HL-60 (cell line): Measurements from ENCODE around the gene RUNDC1.
"Not testable (repeated sequence)": the region's sequence is repeated elsewhere in the genome, so short reads cannot be mapped to it uniquely, and the experiment has no call there.

Experiments
- DNase-seq, 2 experiments: peaks; one replicate each; pipeline ENCODE4 v3.0.0-alpha.2; 2010 to 2020; ENCODE audit warnings: low read depth in 1 of 2, low spot score in 1 of 2
- H3K27ac ChIP-seq: fragments of 250-450 bp; sonication (Bioruptor Pico); replicated peaks from 2 replicates; pipeline ENCODE4 v1.5.1; 2020; ENCODE audit warnings: mild to moderate bottlenecking, moderate library complexity
- H3K27me3 ChIP-seq: fragments of 250-450 bp; sonication (Bioruptor Pico); 2 replicates; pipeline ENCODE4 v1.5.1; 2021; ENCODE audit warnings: mild to moderate bottlenecking, moderate library complexity; ENCODE audit not compliant: insufficient read depth, poor library complexity, severe bottlenecking
- H3K4me3 ChIP-seq: replicated peaks from 2 replicates; pipeline ENCODE4 v1.5.1; 2011; ENCODE audit warnings: mild to moderate bottlenecking, control low read depth, low read length; ENCODE audit not compliant: insufficient read depth
- GABPA ChIP-seq: IDR thresholded peaks from 2 replicates; pipeline ENCODE4 v1.6.1; 2012; ENCODE audit warnings: low read depth
- POLR2AphosphoS5 ChIP-seq: IDR thresholded peaks from 2 replicates; pipeline ENCODE4 v1.6.1; 2012; ENCODE audit warnings: low read depth
- SPI1 ChIP-seq: IDR thresholded peaks from 2 replicates; pipeline ENCODE4 v1.6.1; 2012; ENCODE audit warnings: low read depth, mild to moderate bottlenecking, borderline replicate concordance
- TF ChIP-seq, protein P1 (sequence below): IDR thresholded peaks from one replicate; pipeline ENCODE4 v1.5.1; 2011; ENCODE audit warnings: low read length, control low read depth, inconsistent platforms; ENCODE audit not compliant: insufficient read depth
- TF ChIP-seq, protein P2 (sequence below): IDR thresholded peaks from 2 replicates; pipeline ENCODE4 v1.6.1; 2012; ENCODE audit warnings: low read depth; ENCODE audit not compliant: insufficient replicate concordance

Gene RUNDC1

DNA sequence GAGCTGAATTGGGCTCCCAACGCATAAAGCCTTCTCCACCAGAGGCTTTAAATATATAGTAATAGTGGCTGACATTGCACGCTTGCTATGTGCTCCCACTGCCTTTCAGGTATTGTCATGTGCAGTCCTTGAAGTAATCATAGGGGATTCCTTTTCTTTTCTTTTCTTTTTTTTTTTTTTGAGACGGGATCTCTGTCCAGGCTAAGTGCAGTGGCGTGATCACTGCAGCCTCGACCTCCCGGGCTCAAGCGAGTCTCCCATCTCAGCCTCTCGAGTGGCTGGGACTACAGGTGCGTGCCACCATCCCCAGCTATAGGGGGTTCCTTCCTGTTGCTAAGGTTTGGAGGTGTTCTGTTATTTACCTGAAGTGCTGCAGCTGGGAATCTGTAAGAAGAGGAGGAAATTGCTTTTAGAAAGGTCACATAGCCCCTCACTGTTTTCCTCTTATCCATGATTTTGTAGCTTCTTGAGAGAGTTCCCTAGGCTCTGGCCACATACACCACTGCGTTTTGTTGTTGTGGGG lies 18.7 kb downstream of the RUNDC1 start:
- Histone ChIP-seq H3K27me3 (no peaks in the 10 kb centered on the region), H3K27ac (peak overlapping the region; percentile 94), H3K4me3 (peak overlapping the region; percentile 92)
- no peak for DNase-seq
- TF ChIP-seq POLR2AphosphoS5 = no peak
- TF ChIP-seq, protein P1, sequence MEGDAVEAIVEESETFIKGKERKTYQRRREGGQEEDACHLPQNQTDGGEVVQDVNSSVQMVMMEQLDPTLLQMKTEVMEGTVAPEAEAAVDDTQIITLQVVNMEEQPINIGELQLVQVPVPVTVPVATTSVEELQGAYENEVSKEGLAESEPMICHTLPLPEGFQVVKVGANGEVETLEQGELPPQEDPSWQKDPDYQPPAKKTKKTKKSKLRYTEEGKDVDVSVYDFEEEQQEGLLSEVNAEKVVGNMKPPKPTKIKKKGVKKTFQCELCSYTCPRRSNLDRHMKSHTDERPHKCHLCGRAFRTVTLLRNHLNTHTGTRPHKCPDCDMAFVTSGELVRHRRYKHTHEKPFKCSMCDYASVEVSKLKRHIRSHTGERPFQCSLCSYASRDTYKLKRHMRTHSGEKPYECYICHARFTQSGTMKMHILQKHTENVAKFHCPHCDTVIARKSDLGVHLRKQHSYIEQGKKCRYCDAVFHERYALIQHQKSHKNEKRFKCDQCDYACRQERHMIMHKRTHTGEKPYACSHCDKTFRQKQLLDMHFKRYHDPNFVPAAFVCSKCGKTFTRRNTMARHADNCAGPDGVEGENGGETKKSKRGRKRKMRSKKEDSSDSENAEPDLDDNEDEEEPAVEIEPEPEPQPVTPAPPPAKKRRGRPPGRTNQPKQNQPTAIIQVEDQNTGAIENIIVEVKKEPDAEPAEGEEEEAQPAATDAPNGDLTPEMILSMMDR = no peak
- TF ChIP-seq, protein P2, sequence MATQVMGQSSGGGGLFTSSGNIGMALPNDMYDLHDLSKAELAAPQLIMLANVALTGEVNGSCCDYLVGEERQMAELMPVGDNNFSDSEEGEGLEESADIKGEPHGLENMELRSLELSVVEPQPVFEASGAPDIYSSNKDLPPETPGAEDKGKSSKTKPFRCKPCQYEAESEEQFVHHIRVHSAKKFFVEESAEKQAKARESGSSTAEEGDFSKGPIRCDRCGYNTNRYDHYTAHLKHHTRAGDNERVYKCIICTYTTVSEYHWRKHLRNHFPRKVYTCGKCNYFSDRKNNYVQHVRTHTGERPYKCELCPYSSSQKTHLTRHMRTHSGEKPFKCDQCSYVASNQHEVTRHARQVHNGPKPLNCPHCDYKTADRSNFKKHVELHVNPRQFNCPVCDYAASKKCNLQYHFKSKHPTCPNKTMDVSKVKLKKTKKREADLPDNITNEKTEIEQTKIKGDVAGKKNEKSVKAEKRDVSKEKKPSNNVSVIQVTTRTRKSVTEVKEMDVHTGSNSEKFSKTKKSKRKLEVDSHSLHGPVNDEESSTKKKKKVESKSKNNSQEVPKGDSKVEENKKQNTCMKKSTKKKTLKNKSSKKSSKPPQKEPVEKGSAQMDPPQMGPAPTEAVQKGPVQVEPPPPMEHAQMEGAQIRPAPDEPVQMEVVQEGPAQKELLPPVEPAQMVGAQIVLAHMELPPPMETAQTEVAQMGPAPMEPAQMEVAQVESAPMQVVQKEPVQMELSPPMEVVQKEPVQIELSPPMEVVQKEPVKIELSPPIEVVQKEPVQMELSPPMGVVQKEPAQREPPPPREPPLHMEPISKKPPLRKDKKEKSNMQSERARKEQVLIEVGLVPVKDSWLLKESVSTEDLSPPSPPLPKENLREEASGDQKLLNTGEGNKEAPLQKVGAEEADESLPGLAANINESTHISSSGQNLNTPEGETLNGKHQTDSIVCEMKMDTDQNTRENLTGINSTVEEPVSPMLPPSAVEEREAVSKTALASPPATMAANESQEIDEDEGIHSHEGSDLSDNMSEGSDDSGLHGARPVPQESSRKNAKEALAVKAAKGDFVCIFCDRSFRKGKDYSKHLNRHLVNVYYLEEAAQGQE = no peak
- TF ChIP-seq GABPA = no peak

DNA sequence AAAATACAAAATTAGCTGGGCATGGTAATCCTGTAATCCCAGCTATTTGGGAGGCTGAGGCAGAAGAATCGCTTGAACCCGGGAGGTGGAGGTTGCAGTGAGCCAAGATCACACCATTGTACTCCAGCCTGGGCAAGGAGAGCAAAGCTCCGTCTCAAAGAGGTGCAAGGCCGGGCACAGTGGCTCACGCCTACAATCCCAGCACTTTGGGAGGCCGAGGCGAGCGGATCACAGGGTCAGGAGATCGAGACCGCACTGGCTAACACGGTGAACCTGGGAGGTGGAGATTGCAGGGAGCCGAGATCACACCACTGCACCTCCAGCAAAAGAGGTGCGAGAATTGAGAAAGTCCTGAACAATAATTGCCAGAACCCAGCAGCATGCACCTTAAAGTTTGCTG lies 20.5 kb downstream of the RUNDC1 start:
- Histone ChIP-seq H3K27ac (peak overlapping the region; percentile 94), H3K4me3 (peak overlapping the region; percentile 8; the same call in 1 of the 2 replicates)
- DNase-seq, H3K27me3 ChIP-seq: not testable (repeated sequence)
- TF ChIP-seq POLR2AphosphoS5 = peak; percentile 59

DNA sequence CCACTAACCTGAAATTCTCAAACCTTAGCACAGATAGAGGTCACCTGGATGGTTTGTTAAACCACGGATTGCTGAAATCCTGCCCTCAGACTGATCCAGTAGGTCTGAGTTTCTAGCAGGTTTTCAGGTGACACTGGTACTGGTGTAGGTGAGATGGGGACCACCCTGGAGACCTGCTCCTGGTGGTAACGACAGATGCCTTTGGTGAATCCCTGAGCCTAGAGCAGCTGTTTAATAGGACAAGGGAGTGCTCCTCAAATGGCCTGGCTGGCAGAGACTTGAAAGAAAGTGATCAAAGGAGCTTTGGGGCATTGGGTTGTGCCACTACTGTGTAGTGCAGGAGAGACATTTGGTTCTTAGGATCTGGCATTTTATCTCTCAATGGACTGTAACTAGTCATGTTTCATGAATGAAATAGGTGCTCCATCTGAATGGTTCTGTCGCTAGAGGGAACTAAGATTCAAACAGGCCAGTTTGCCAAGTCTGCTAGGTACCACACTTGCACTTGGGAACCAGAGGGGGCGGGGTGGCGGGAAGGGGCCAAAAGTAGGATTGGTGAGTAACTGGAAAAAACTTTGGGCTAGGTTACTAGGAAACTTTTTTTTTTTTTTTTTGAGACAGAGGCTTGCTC lies 23.3 kb downstream of the RUNDC1 start:
- DNase-seq = no peak
- Histone ChIP-seq H3K27ac (peak overlapping the region; percentile 2), H3K4me3 (no peak overlapping the region), H3K27me3 (no peaks in the 10 kb centered on the region)
- TF ChIP-seq POLR2AphosphoS5 (peak; percentile 51; the same call in 1 of the 2 replicates), GABPA (no peak), SPI1 (no peak)
- TF ChIP-seq, protein P2 = no peak
- TF ChIP-seq, protein P1 = no peak

DNA sequence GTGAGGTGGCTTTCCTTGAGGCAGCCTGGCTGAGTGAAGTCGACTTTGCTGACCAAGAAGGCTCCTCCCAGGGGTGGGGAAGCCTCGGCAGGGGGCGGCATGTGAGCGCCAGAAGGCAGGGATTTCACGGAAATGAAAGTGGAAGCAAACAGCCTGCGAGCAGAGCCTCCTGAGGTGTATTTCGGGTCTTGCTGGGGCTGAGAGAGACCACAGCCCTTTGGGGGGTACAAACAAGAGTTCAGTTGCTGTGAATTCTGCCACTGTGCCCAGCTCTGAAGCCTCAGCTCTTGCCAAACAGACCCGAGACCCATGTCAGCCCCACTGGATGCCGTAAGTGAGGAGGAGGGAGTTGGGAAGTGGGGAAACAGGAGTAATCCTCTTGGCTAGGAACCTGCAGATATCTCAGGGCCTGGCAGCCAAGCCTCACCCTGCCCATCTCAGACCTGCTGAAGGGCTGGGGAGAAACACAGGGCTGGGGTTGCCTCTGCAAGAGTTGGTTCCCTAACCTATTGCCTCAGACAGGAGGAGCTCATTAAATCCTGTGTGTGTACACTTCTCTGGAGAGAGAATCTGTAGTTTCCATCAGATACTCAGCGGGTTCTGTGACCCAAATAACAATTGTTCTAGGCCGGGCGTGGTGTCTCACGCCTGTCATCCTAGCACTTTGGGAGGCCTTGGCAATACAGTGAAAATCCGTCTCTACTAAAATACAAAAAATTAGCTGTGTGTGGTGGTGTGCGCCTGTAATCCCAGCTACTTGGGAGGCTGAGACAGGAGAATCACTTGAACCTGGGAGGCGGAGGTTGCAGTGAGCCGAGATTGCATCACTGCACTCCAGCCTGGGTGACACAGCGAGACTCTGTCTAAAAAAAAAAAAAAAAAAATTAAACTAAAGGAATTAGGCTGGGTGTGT lies 26.5 kb downstream of the RUNDC1 start, which contains the start of gene IFI35:
Gene IFI35 (plus strand): TSS at position 146 of the 913 bp plus-strand sequence. CDS start 164 bp downstream, at position 310.
- H3K27ac ChIP-seq = peak within 1 kb of the TSS; percentile 85
- TF ChIP-seq, protein P2 = no peak
- TF ChIP-seq POLR2AphosphoS5 = no peak; the same call in 1 of the 2 replicates
- no peak for TF ChIP-seq SPI1
- TF ChIP-seq, protein P1 = peak; percentile 23
- DNase-seq = peak in 1 of 2 experiments; percentile 90

More for the DNA sequence above, 26.5 kb downstream of the RUNDC1 start, which contains the start of gene IFI35:
- peak within 1 kb of the TSS; percentile 50 for H3K4me3 ChIP-seq
- H3K27me3 ChIP-seq = no peaks in the 10 kb centered on the region
